GM19395 (cell line): ENCODE measurements around the gene PKNOX1.
"Not testable (repeated sequence)": the region's sequence is repeated elsewhere in the genome, so short reads cannot be mapped to it uniquely, and the experiment has no call there.

Experiments used
- ATAC-seq: cut with Tn5 transposase; IDR thresholded peaks from one replicate; pipeline ENCODE4 v1.9.1; 2021; ENCODE audit warnings: mild to moderate bottlenecking, moderate library complexity; ENCODE audit not compliant: unreplicated experiment

PKNOX1 gene

GRCh38 chr21:43015906-43016540 lies 41.7 kb downstream of the PKNOX1 start:
- ATAC-seq, result no peak

GRCh38 chr21:43016728-43017127 lies 42.4 kb downstream of the PKNOX1 start:
- ATAC-seq, result no peak

- ATAC-seq, result no peak
Measured at GRCh38 chr21:43018519-43018918, 44.2 kb downstream of the PKNOX1 start.

- ATAC-seq, result no peak
Measured at GRCh38 chr21:43020177-43020576, 45.8 kb downstream of the PKNOX1 start.

GRCh38 chr21:43020771-43021170 lies 46.4 kb downstream of the PKNOX1 start:
- no peak for ATAC-seq

- ATAC-seq, result no peak
Measured at GRCh38 chr21:43021191-43021590, 46.8 kb downstream of the PKNOX1 start.

GRCh38 chr21:43021756-43022600 lies 47.6 kb downstream of the PKNOX1 start:
- no peak for ATAC-seq

- ATAC-seq, result no peak
Measured at GRCh38 chr21:43023175-43023574, 48.8 kb downstream of the PKNOX1 start.

- no peak for ATAC-seq
Measured at GRCh38 chr21:43024439-43025136, 50.2 kb downstream of the PKNOX1 start.

GRCh38 chr21:43025636-43026180 lies 51.3 kb downstream of the PKNOX1 start:
- ATAC-seq, result no peak

- no peak for ATAC-seq
Measured at GRCh38 chr21:43027846-43028731, 53.7 kb downstream of the PKNOX1 start.

- ATAC-seq, result no peak
Measured at GRCh38 chr21:43029785-43030184, 55.4 kb downstream of the PKNOX1 start.

- ATAC-seq, result no peak
Measured at GRCh38 chr21:43031121-43031619, 56.8 kb downstream of the PKNOX1 start.

GRCh38 chr21:43034101-43034500 lies 59.7 kb downstream of the PKNOX1 start:
- no peak for ATAC-seq

- no peak for ATAC-seq
Measured at GRCh38 chr21:43034826-43035225, 60.5 kb downstream of the PKNOX1 start.

GRCh38 chr21:43036889-43037288 lies 62.5 kb downstream of the PKNOX1 start:
- ATAC-seq, result not testable (repeated sequence)

GRCh38 chr21:43037918-43038658 lies 63.7 kb downstream of the PKNOX1 start:
- not testable (repeated sequence) for ATAC-seq

- ATAC-seq, result not testable (repeated sequence)
Measured at GRCh38 chr21:43038659-43039044, 64.3 kb downstream of the PKNOX1 start.

GRCh38 chr21:43042169-43042568 lies 67.8 kb downstream of the PKNOX1 start:
- not testable (repeated sequence) for ATAC-seq
